Mesenchymal stem cell (in vitro differentiated cells and primary cell): ENCODE data around the gene MYT1.

Experiments
- DNase-seq: peaks from one replicate; pipeline ENCODE4 v3.0.0-alpha.2; 2013
- H2AFZ ChIP-seq: one replicate; pipeline ENCODE4 v1.6.1; 2013; ENCODE audit warnings: low read depth, mild to moderate bottlenecking, control low read depth, inconsistent platforms, low read length, moderate library complexity
- H2AK5ac ChIP-seq: 2 replicates; pipeline ENCODE4 v1.6.1; 2013; ENCODE audit warnings: low read length, moderate library complexity, mild to moderate bottlenecking, inconsistent platforms; ENCODE audit not compliant: severe bottlenecking
- H2BK120ac ChIP-seq: one replicate; pipeline ENCODE4 v1.6.1; 2013; ENCODE audit warnings: low read depth, mild to moderate bottlenecking, inconsistent platforms, low read length, moderate library complexity
- H2BK12ac ChIP-seq, 2 experiments: one replicate each; pipeline ENCODE4 v1.6.1; 2013; ENCODE audit warnings: inconsistent platforms in 2 of 2, low read length in 2 of 2, mild to moderate bottlenecking in 2 of 2, moderate library complexity in 2 of 2, control low read depth in 1 of 2
- H2BK15ac ChIP-seq: one replicate; pipeline ENCODE4 v1.6.1; 2013; ENCODE audit warnings: mild to moderate bottlenecking, low read depth, inconsistent platforms; ENCODE audit not compliant: poor library complexity, severe bottlenecking
- H2BK5ac ChIP-seq: 2 replicates; pipeline ENCODE4 v1.6.1; 2013; ENCODE audit warnings: low read depth, mild to moderate bottlenecking, low read length, control low read depth, inconsistent platforms; ENCODE audit not compliant: poor library complexity, severe bottlenecking
- H3K14ac ChIP-seq, 2 experiments: one replicate each; pipeline ENCODE4 v1.6.1; 2013; ENCODE audit warnings: inconsistent platforms in 2 of 2, low read length in 2 of 2, control low read depth in 1 of 2, mild to moderate bottlenecking in 1 of 2, moderate library complexity in 1 of 2
- H3K18ac ChIP-seq, 2 experiments: one replicate each; pipeline ENCODE4 v1.6.1; 2013; ENCODE audit warnings: inconsistent platforms in 2 of 2, low read length in 2 of 2, control low read depth in 1 of 2, low read depth in 1 of 2, mild to moderate bottlenecking in 1 of 2
- H3K23ac ChIP-seq, 2 experiments: one replicate each; pipeline ENCODE4 v1.6.1; 2013; ENCODE audit warnings: inconsistent platforms in 2 of 2, low read length in 2 of 2, mild to moderate bottlenecking in 2 of 2, moderate library complexity in 2 of 2, control low read depth in 1 of 2
- H3K27ac ChIP-seq: 2 replicates; pipeline ENCODE4 v1.5.1; 2013; ENCODE audit warnings: mild to moderate bottlenecking, moderate library complexity, low read length, control low read depth, inconsistent platforms; ENCODE audit not compliant: poor library complexity, severe bottlenecking
- H3K27me3 ChIP-seq, 2 experiments: 2 replicates each; pipeline versions ENCODE4 v1.6.1 to v1.7.0; 2013; ENCODE audit warnings: low read length in 2 of 2, mild to moderate bottlenecking in 2 of 2, moderate library complexity in 2 of 2, control low read depth in 1 of 2, inconsistent platforms in 1 of 2; ENCODE audit not compliant: control insufficient read depth in 1 of 2, insufficient read depth in 1 of 2
- H3K36me3 ChIP-seq, 2 experiments: 2 replicates each; pipeline versions ENCODE4 v1.6.1 to v1.7.0; 2013; ENCODE audit warnings: low read length in 2 of 2, control low read depth in 1 of 2, inconsistent platforms in 1 of 2, low read depth in 1 of 2, mild to moderate bottlenecking in 1 of 2; ENCODE audit not compliant: insufficient read depth in 2 of 2, control insufficient read depth in 1 of 2
- H3K4ac ChIP-seq, 2 experiments: one replicate each; pipeline ENCODE4 v1.6.1; 2013; ENCODE audit warnings: inconsistent platforms in 2 of 2, low read length in 2 of 2, mild to moderate bottlenecking in 2 of 2, moderate library complexity in 2 of 2, control low read depth in 1 of 2, low read depth in 1 of 2
- H3K4me1 ChIP-seq: 2 replicates; pipeline ENCODE4 v1.6.1; 2013; ENCODE audit warnings: low read depth, low read length, control low read depth; ENCODE audit not compliant: control insufficient read depth, insufficient read depth
- H3K4me2 ChIP-seq: 2 replicates; pipeline ENCODE4 v1.6.1; 2013; ENCODE audit warnings: low read length, mild to moderate bottlenecking, inconsistent platforms; ENCODE audit not compliant: poor library complexity, severe bottlenecking
- H3K4me3 ChIP-seq, 2 experiments: 2 replicates each; pipeline versions ENCODE4 v1.5.1 to v1.7.0; 2013; ENCODE audit warnings: low read length in 2 of 2, mild to moderate bottlenecking in 2 of 2, control low read depth in 1 of 2, low read depth in 1 of 2; ENCODE audit not compliant: insufficient read depth in 1 of 2
- H3K79me1 ChIP-seq: replicated peaks from 2 replicates; pipeline ENCODE4 v1.6.1; 2013; ENCODE audit warnings: mild to moderate bottlenecking, control low read depth, low read length, inconsistent platforms; ENCODE audit not compliant: poor library complexity, severe bottlenecking
- H3K9ac ChIP-seq: 2 replicates; pipeline ENCODE4 v1.7.0; 2013; ENCODE audit warnings: mild to moderate bottlenecking, low read length, moderate library complexity
- H3K9me3 ChIP-seq: 2 replicates; pipeline ENCODE4 v1.7.0; 2013; ENCODE audit warnings: mild to moderate bottlenecking, low read length; ENCODE audit not compliant: control insufficient read depth
- H4K8ac ChIP-seq: one replicate; pipeline ENCODE4 v1.6.1; 2013; ENCODE audit warnings: inconsistent platforms, mild to moderate bottlenecking, low read length, moderate library complexity
- H4K91ac ChIP-seq: one replicate; pipeline ENCODE4 v1.6.1; 2013; ENCODE audit warnings: mild to moderate bottlenecking, low read length, inconsistent platforms
- WGBS: methylation state at CpG from one replicate; pipeline ENCODE4 v1.1.7; 2013; ENCODE audit warnings: mixed read lengths; 5-methylcytosine and 5-hydroxymethylcytosine counted together

The MYT1 gene

GRCh38 chr20:64160118-64160517, 4.1 kb upstream of the MYT1 start:
- Histone ChIP-seq H2AK5ac (no peak overlapping the region), H2BK120ac (no peak overlapping the region), H3K9me3 (no peaks in the 10 kb centered on the region), H3K4me1 (peaks cover 22% of the 10 kb centered on the region), H2AFZ (no peak overlapping the region), H3K36me3 (no peaks in the 10 kb centered on the region), H3K18ac (no peak overlapping the region), H3K4ac (no peak overlapping the region), H2BK15ac (no peak overlapping the region), H3K9ac (no peak overlapping the region), H4K91ac (no peak overlapping the region), H3K79me1 (no peaks in the 10 kb centered on the region), H3K27ac (no peak overlapping the region), H3K4me3 (no peak overlapping the region), H3K14ac (no peak overlapping the region), H4K8ac (no peak overlapping the region), H2BK5ac (no peak overlapping the region), H3K27me3 (peaks cover 57 to 82% of the 10 kb centered on the region in 2 experiments), H3K23ac (no peak overlapping the region), H2BK12ac (no peak overlapping the region), H3K4me2 (no peak overlapping the region)
- DNase-seq: no peak
- 48% methylated on average over 3 of the region's 5 CpGs for WGBS

GRCh38 chr20:64160526-64161355, 3.5 kb upstream of the MYT1 start:
- Histone ChIP-seq H4K91ac (no peak overlapping the region), H2BK15ac (no peak overlapping the region), H3K4ac (no peak overlapping the region), H3K4me3 (no peak overlapping the region), H3K36me3 (no peaks in the 10 kb centered on the region), H3K79me1 (no peaks in the 10 kb centered on the region), H2BK5ac (no peak overlapping the region), H3K14ac (no peak overlapping the region), H3K4me2 (no peak overlapping the region), H2AFZ (no peak overlapping the region), H4K8ac (no peak overlapping the region), H3K27me3 (peaks cover 63 to 83% of the 10 kb centered on the region in 2 experiments), H3K23ac (no peak overlapping the region), H3K9ac (no peak overlapping the region), H3K4me1 (peaks cover 16% of the 10 kb centered on the region), H2BK12ac (no peak overlapping the region), H2AK5ac (no peak overlapping the region), H3K18ac (no peak overlapping the region), H3K9me3 (no peaks in the 10 kb centered on the region), H3K27ac (no peak overlapping the region), H2BK120ac (no peak overlapping the region)
- DNase-seq: no peak
- WGBS: 70% methylated on average over 32 of the region's 32 CpGs

GRCh38 chr20:64161356-64162238, 2.7 kb upstream of the MYT1 start:
- Histone ChIP-seq H2BK120ac (no peak overlapping the region), H3K23ac (no peak overlapping the region), H2BK15ac (no peak overlapping the region), H3K14ac (no peak overlapping the region), H2AFZ (no peak overlapping the region), H3K4me1 (peaks cover 8% of the 10 kb centered on the region), H3K27me3 (peaks cover 70 to 85% of the 10 kb centered on the region in 2 experiments), H3K27ac (no peak overlapping the region), H2AK5ac (no peak overlapping the region), H3K79me1 (no peaks in the 10 kb centered on the region), H2BK5ac (no peak overlapping the region), H3K4me2 (no peak overlapping the region), H3K4me3 (no peak overlapping the region), H3K18ac (no peak overlapping the region), H2BK12ac (no peak overlapping the region), H3K36me3 (no peaks in the 10 kb centered on the region), H4K8ac (no peak overlapping the region), H3K9me3 (no peaks in the 10 kb centered on the region), H3K4ac (no peak overlapping the region), H3K9ac (no peak overlapping the region), H4K91ac (no peak overlapping the region)
- 19% methylated on average over 33 of the region's 33 CpGs for WGBS
- peak; percentile 30 for DNase-seq

GRCh38 chr20:64162239-64162910, 1.9 kb upstream of the MYT1 start:
- DNase-seq: no peak
- Histone ChIP-seq H4K91ac (no peak overlapping the region), H3K9me3 (no peaks in the 10 kb centered on the region), H2BK120ac (no peak overlapping the region), H2BK5ac (no peak overlapping the region), H2AK5ac (no peak overlapping the region), H3K27ac (no peak overlapping the region), H3K36me3 (no peaks in the 10 kb centered on the region), H3K18ac (no peak overlapping the region), H3K14ac (no peak overlapping the region), H3K27me3 (peaks cover 76 to 85% of the 10 kb centered on the region in 2 experiments), H3K4ac (no peak overlapping the region), H3K79me1 (no peaks in the 10 kb centered on the region), H2BK15ac (no peak overlapping the region), H2AFZ (no peak overlapping the region), H3K9ac (no peak overlapping the region), H3K23ac (no peak overlapping the region), H3K4me3 (no peak overlapping the region), H3K4me2 (no peak overlapping the region), H4K8ac (no peak overlapping the region), H2BK12ac (no peak overlapping the region), H3K4me1 (peaks cover 2% of the 10 kb centered on the region)
- WGBS: 42% methylated on average over 23 of the region's 23 CpGs
